Mucosa of rectum (tissue), 2 donors: ENCODE measurements around the gene SH3RF2.

Source experiments
- H3K27ac ChIP-seq, 2 donors: one replicate each; pipeline ENCODE4 v1.7.0; 2013; ENCODE audit warnings: inconsistent platforms in 2 of 2, low read depth in 2 of 2, low read length in 2 of 2
- H3K27me3 ChIP-seq, 2 donors: one replicate each; pipeline ENCODE4 v1.7.0; 2013; ENCODE audit warnings: low read length in 2 of 2; ENCODE audit not compliant: control insufficient read depth in 2 of 2, insufficient read depth in 2 of 2
- H3K36me3 ChIP-seq, 2 donors: one replicate each; pipeline ENCODE4 v1.7.0; 2013; ENCODE audit warnings: low read length in 2 of 2; ENCODE audit not compliant: control insufficient read depth in 2 of 2, insufficient read depth in 2 of 2
- H3K4me1 ChIP-seq, 2 donors: one replicate each; pipeline ENCODE4 v1.7.0; 2013; ENCODE audit warnings: low read length in 2 of 2, mild to moderate bottlenecking in 1 of 2; ENCODE audit not compliant: control insufficient read depth in 2 of 2, insufficient read depth in 2 of 2
- H3K4me3 ChIP-seq, 2 donors: one replicate each; pipeline ENCODE4 v1.7.0; 2013; ENCODE audit warnings: low read length in 2 of 2
- H3K9ac ChIP-seq, 2 donors: one replicate each; pipeline ENCODE4 v1.7.0; 2013; ENCODE audit warnings: low read length in 2 of 2, low read depth in 1 of 2, mild to moderate bottlenecking in 1 of 2
- H3K9me3 ChIP-seq, 2 donors: one replicate each; pipeline ENCODE4 v1.7.0; 2013; ENCODE audit warnings: low read length in 2 of 2; ENCODE audit not compliant: control insufficient read depth in 2 of 2
- donor health status: healthy.
- donor health status: Normal muscosa, but diverticular disease.

The SH3RF2 gene

DNA sequence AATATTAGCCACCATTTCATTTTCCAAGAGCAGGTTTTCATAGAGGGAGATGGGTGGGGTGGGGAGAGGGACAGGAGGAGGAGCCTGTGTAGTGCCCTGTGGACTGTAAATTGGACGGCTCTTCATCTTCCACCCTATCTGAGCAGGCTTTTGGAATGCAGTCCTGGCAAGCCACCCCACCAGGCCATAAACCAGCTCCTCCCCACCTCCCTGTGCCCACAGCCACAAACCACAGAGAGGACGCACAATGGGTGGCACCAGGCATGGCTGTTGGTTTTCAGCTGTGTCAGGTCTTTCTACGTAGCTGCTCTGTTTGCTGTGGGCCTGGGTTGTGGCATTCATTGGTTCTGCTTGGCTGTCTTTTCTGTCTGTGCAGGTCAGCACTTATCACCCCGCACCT lies 111.0 kb downstream of the SH3RF2 start:
- H3K4me3 ChIP-seq: no peak overlapping the region
- peaks cover 12 to 24% of the 10 kb centered on the region in 2 donors for H3K36me3 ChIP-seq
- no peaks in the 10 kb centered on the region for H3K9me3 ChIP-seq
- peaks cover 23 to 36% of the 10 kb centered on the region in 2 donors for H3K4me1 ChIP-seq
- peak overlapping the region in 1 of 2 donors; percentile 40 for H3K9ac ChIP-seq
- peak overlapping the region; percentile 68 to 72 for H3K27ac ChIP-seq
- no peaks in the 10 kb centered on the region for H3K27me3 ChIP-seq

DNA sequence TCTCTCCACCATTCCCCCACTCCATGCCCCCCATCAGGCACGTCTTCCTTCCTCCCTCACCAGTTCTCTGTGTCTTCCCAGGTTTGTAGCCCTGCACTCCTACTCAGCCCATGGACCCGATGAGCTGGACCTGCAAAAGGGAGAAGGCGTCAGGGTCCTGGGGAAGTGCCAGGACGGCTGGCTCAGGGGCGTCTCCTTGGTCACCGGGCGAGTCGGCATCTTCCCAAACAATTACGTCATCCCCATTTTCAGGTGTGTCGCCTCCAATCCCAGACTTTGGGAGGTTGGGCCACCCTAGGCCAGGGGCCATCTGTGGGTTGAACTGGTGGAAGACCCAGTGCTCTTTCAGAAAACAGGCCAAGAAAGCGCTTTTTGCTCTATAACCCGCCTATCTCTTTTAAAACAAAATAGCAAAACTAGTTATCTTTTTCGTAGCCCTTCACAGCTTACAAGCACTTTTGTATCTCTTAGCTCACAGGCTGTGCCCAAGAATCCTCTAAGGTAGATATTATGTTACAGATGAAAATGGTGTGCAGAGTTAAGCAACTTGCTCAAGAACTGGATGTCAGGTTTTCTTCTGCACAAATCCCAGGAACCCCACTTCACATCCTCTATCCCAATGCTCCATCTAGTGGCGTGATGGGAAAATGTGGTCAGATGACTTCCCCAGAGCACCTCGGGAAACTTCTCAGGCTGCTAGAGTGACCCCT lies 112.8 kb downstream of the SH3RF2 start:
- Histone ChIP-seq H3K9ac (no peak overlapping the region), H3K36me3 (peaks cover 21 to 39% of the 10 kb centered on the region in 2 donors), H3K4me3 (no peak overlapping the region), H3K4me1 (peaks cover 14 to 25% of the 10 kb centered on the region in 2 donors), H3K27me3 (no peaks in the 10 kb centered on the region), H3K9me3 (no peaks in the 10 kb centered on the region), H3K27ac (no peak overlapping the region)

DNA sequence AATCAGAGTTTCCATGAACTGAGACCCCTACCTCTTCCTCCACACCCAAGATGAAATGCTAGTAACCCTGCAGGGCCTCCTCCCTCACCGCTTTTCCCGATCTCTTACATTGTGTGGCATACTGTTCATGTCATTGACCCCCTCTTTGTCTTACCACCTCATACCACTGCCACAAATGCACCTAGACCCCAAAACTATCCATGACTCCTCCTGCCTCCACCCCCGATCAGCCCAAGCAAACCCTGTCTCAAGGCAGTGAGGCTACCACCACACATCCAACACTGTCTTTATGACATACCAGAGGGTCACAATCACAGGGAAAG lies 113.3 kb downstream of the SH3RF2 start:
- Histone ChIP-seq H3K27ac (no peak overlapping the region), H3K4me3 (no peak overlapping the region), H3K9me3 (no peaks in the 10 kb centered on the region), H3K4me1 (peaks cover 14 to 25% of the 10 kb centered on the region in 2 donors), H3K9ac (no peak overlapping the region), H3K27me3 (no peaks in the 10 kb centered on the region), H3K36me3 (peaks cover 23 to 44% of the 10 kb centered on the region in 2 donors)

DNA sequence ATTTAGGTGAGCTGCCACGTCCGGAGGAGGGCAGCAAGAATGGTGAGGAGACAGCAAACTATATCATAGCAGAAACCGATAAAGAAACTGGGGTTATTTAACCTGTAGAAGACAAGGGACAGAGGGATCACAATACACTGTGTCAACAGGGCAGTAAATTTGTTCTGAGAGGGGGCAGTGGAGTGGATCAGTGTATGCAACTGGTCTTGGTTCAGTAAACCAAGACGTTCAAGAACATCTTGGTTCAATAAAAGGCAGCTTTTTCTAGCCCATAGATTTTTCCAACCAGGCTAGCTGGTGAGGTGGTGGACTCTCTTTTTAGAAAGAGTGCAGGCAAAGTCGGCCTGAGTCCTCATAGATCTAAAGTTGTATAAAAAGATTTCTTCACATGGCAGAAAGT lies 113.7 kb downstream of the SH3RF2 start:
- H3K36me3 ChIP-seq: peaks cover 23 to 48% of the 10 kb centered on the region in 2 donors
- peaks cover 14 to 25% of the 10 kb centered on the region in 2 donors for H3K4me1 ChIP-seq
- no peak overlapping the region for H3K9ac ChIP-seq
- no peaks in the 10 kb centered on the region for H3K27me3 ChIP-seq
- H3K9me3 ChIP-seq: no peaks in the 10 kb centered on the region
- no peak overlapping the region for H3K4me3 ChIP-seq
- H3K27ac ChIP-seq: no peak overlapping the region

DNA sequence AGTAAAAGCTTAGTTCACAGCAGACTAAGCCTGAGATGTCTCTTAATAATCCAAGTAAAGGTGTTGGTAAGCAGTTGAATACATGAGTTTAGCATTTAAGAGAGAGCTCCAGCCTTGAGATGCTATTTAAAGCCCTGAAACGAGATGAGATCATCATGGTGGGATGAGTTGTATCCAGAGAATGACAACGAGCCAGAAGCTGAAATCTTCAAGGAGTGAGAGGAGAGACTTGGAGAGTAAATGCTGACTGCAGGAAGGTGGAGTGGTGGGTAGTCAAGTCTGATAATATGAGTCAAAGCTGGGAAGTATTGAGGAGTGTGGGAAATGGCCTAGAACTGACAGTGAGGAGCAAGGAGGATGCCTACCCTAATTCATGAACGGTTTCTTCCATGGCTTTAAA lies 115.3 kb downstream of the SH3RF2 start:
- Histone ChIP-seq H3K9me3 (no peaks in the 10 kb centered on the region), H3K4me3 (no peak overlapping the region), H3K27ac (no peak overlapping the region), H3K36me3 (peaks cover 29 to 60% of the 10 kb centered on the region in 2 donors), H3K27me3 (no peaks in the 10 kb centered on the region), H3K9ac (no peak overlapping the region), H3K4me1 (peaks cover 9 to 19% of the 10 kb centered on the region in 2 donors)

DNA sequence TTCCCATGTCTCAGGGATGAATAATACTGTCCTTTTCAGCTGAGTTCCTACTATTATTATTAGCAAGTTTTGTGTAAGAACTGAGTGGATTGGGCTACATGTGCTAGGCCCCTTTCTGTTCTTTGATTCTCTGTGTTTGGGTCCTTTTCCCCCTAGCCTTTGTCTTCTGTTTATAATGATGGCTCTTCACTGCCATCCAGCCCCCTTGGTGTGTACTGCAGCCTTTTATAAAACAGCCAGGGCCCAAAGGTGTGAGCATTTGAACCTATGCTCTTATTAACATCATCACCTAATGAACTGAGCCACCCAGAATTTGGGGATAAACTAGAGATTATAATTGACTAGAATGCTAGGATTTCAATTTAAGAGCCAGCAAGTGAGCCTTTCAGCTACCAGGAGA lies 116.4 kb downstream of the SH3RF2 start:
- Histone ChIP-seq H3K9ac (no peak overlapping the region), H3K4me1 (peaks cover 3 to 9% of the 10 kb centered on the region in 2 donors), H3K27me3 (no peaks in the 10 kb centered on the region), H3K4me3 (no peak overlapping the region), H3K27ac (no peak overlapping the region), H3K9me3 (no peaks in the 10 kb centered on the region), H3K36me3 (peaks cover 29 to 66% of the 10 kb centered on the region in 2 donors)

DNA sequence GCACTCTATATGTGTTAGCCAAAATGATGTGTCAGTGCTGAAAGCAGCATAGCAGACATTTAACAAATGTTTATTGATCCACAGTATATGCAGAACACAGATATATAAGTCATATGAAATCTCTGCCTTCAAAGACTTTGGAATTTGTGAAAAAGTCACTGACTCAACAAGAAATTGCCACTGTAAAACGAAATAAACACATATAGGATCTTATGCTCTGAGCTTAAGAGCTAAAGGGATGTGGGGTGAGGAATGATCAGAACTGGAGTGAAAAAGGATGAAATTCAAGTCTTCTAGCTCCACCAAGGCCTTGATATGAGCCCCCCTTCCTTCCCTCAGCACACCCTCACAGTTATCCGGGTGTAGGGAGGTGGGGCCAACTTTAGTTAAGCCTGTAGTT lies 119.1 kb downstream of the SH3RF2 start:
- Histone ChIP-seq H3K9me3 (no peaks in the 10 kb centered on the region), H3K36me3 (peaks cover 35 to 75% of the 10 kb centered on the region in 2 donors), H3K4me1 (no peaks in the 10 kb centered on the region), H3K9ac (no peak overlapping the region), H3K27ac (no peak overlapping the region), H3K27me3 (no peaks in the 10 kb centered on the region), H3K4me3 (no peak overlapping the region)

DNA sequence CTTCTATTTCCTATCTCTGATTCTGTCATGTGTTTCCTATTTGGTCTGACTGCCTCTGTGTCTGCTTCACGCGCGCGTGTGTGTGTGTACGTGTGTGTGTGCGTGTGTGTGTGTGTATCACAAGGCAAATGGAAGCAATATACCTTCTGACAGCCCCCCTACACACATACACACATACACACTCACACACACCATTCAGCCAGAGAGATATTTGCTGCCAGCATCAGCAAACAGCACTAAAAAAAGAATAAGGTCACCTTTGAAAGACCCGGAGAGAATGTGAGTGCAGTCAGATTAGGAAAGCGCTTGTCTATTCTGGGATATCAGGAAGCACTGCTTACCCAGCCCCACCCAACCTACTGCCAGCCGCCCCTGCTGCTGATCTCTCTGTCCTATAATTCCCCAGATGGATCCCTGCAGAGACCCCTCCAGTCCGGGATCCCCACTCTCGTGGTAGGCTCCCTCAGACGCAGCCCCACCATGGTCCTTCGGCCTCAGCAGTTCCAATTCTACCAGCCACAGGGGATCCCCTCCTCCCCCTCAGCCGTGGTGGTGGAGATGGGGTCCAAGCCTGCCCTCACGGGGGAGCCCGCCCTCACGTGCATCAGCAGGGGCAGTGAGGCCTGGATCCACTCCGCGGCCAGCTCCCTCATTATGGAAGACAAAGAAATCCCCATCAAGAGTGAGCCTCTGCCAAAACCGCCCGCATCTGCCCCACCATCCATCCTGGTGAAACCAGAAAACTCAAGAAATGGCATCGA lies 123.3 kb downstream of the SH3RF2 start:
- Histone ChIP-seq H3K9ac (no peak overlapping the region), H3K27me3 (no peaks in the 10 kb centered on the region), H3K4me3 (no peak overlapping the region), H3K27ac (no peak overlapping the region), H3K4me1 (no peaks in the 10 kb centered on the region), H3K9me3 (no peaks in the 10 kb centered on the region), H3K36me3 (peaks cover 46 to 68% of the 10 kb centered on the region in 2 donors)

DNA sequence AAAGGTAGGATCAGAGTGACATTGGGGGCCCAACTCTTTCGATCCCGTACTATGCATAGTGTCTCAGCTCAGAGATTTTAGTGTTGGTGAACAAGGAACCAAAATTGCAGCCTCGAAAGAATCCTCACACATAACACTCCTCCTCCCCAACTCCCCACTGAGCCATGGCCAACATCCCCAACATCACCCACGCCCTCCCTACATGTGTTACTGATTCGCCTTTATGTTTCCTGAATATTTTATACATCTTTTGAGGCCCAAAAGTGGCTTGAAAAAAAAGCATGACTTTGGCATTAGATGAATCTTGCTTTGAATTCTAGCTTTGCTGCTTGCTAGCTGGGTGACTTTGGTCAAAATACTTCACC lies 123.8 kb downstream of the SH3RF2 start:
- no peak overlapping the region for H3K9ac ChIP-seq

DNA sequence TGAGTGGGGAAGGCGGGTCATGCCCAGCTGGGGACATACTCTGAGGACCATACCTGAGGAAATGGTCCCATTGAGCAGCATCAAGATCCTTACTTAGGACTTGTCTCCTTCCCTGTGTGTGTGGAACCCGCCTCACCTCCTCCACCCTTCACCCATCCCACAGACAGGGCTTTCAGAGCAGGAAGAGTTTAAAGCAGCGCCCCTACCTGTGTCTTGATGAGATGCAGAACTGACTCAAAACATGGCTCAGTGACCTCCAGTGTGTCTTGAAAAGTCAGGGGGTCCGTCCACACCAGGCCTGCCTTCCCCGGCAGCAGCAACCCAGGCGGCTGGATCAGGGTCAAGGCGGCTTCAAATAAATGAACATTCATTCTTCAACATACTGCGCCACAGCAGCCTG lies 130.6 kb downstream of the SH3RF2 start:
- Histone ChIP-seq H3K9me3 (no peaks in the 10 kb centered on the region), H3K36me3 (peaks cover 11 to 31% of the 10 kb centered on the region in 2 donors), H3K27me3 (no peaks in the 10 kb centered on the region), H3K9ac (no peak overlapping the region), H3K4me3 (no peak overlapping the region), H3K27ac (no peak overlapping the region), H3K4me1 (no peaks in the 10 kb centered on the region)

More for the DNA sequence above, 123.8 kb downstream of the SH3RF2 start:
- Histone ChIP-seq H3K36me3 (peaks cover 47 to 64% of the 10 kb centered on the region in 2 donors), H3K27ac (no peak overlapping the region), H3K27me3 (no peaks in the 10 kb centered on the region), H3K4me1 (no peaks in the 10 kb centered on the region), H3K9me3 (no peaks in the 10 kb centered on the region), H3K4me3 (no peak overlapping the region)
